CD14-positive monocyte (primary cell): ENCODE results near the gene CEND1. TPM values are rescaled to one million over a fixed set of nuclear protein-coding genes. Genes with fewer than 3 reads are reported as not detected.

Experiments
- DNase-seq, 3 donors: peaks; one replicate each; pipeline ENCODE4 v3.0.0-alpha.2; 2011 to 2022
- H2AFZ ChIP-seq: 2 replicates; pipeline ENCODE4 v1.6.0; 2012; ENCODE audit warnings: mild to moderate bottlenecking, low read depth, low read length, inconsistent platforms; ENCODE audit not compliant: insufficient read depth, poor library complexity, severe bottlenecking
- H3K27ac ChIP-seq, 2 donors: 1 replicate in 1 of 2; 2 replicates in 1 of 2; pipeline ENCODE4 v1.5.1; 2012 to 2013; ENCODE audit warnings: low read length in 2 of 2, control low read depth in 1 of 2, inconsistent platforms in 1 of 2, low read depth in 1 of 2, mild to moderate bottlenecking in 1 of 2
- H3K27me3 ChIP-seq, 2 donors: one replicate each; pipeline versions ENCODE4 v1.6.0 to v1.6.1; 2011 to 2013; ENCODE audit warnings: low read length in 2 of 2; ENCODE audit not compliant: control insufficient read depth in 2 of 2, insufficient read depth in 2 of 2
- H3K36me3 ChIP-seq, 2 donors: replicated peaks in 1 of 2; 1 replicate in 1 of 2; 2 replicates in 1 of 2; pipeline versions ENCODE4 v1.5.1 to v1.6.1; 2012 to 2013; ENCODE audit warnings: low read length in 2 of 2, control low read depth in 1 of 2, inconsistent platforms in 1 of 2, mild to moderate bottlenecking in 1 of 2; ENCODE audit not compliant: insufficient read depth in 2 of 2, control insufficient read depth in 1 of 2
- H3K4me1 ChIP-seq, 2 donors: 1 replicate in 1 of 2; 2 replicates in 1 of 2; pipeline versions ENCODE4 v1.5.1 to v1.6.1; 2012 to 2013; ENCODE audit warnings: low read length in 2 of 2, control low read depth in 1 of 2, inconsistent platforms in 1 of 2, mild to moderate bottlenecking in 1 of 2, moderate library complexity in 1 of 2; ENCODE audit not compliant: insufficient read depth in 2 of 2, control insufficient read depth in 1 of 2
- H3K4me2 ChIP-seq: replicated peaks from 2 replicates; pipeline ENCODE3; 2012; ENCODE audit warnings: low read length, moderate library complexity, mild to moderate bottlenecking; ENCODE audit not compliant: poor library complexity, severe bottlenecking; ENCODE audit errors: extremely low read depth
- H3K4me3 ChIP-seq, 3 experiments: fragments of 200-600 bp in 1 of 3; sonication (generic) in 1 of 3; replicated peaks in 1 of 3; 1 replicate in 2 of 3; 2 replicates in 1 of 3; pipeline ENCODE4 v1.5.1; 2011 to 2013; ENCODE audit warnings: low read length in 3 of 3, mild to moderate bottlenecking in 3 of 3, control low read depth in 2 of 3, low read depth in 2 of 3, inconsistent platforms in 1 of 3, moderate library complexity in 1 of 3
- H3K79me2 ChIP-seq: 2 replicates; pipeline ENCODE4 v1.6.0; 2012; ENCODE audit warnings: mild to moderate bottlenecking, control low read depth, inconsistent platforms, low read length, moderate library complexity; ENCODE audit not compliant: insufficient read depth
- H3K9ac ChIP-seq: 2 replicates; pipeline ENCODE4 v1.6.0; 2017; ENCODE audit warnings: low read length, mild to moderate bottlenecking; ENCODE audit not compliant: insufficient read depth, poor library complexity, severe bottlenecking
- H3K9me3 ChIP-seq, 2 donors: replicated peaks in 1 of 2; 1 replicate in 1 of 2; 2 replicates in 1 of 2; pipeline versions ENCODE4 v1.5.1 to v1.6.1; 2012 to 2013; ENCODE audit warnings: low read length in 2 of 2, control low read depth in 1 of 2; ENCODE audit not compliant: control insufficient read depth in 1 of 2, insufficient read depth in 1 of 2
- H4K20me1 ChIP-seq: 2 replicates; pipeline ENCODE4 v1.6.0; 2012; ENCODE audit warnings: mild to moderate bottlenecking, low read length, control low read depth, moderate library complexity; ENCODE audit not compliant: insufficient read depth
- H3K27ac Mint-ChIP-seq, 7 donors: one replicate each; pipeline ENCODE4 v1.8.0; 2020; ENCODE audit warnings: mild to moderate bottlenecking in 7 of 7, mixed read lengths in 7 of 7, moderate library complexity in 6 of 7, inconsistent platforms in 2 of 7
- H3K27me3 Mint-ChIP-seq, 3 donors: one replicate each; pipeline ENCODE4 v1.8.0; 2021 to 2022; ENCODE audit warnings: low read depth in 3 of 3, mild to moderate bottlenecking in 3 of 3, mixed read lengths in 3 of 3, moderate library complexity in 3 of 3, inconsistent platforms in 1 of 3
- H3K36me3 Mint-ChIP-seq, 2 donors: one replicate each; pipeline ENCODE4 v1.8.0; 2020; ENCODE audit warnings: mixed read lengths in 2 of 2, inconsistent platforms in 1 of 2, mild to moderate bottlenecking in 1 of 2
- H3K4me1 Mint-ChIP-seq: one replicate; pipeline ENCODE4 v1.8.0; 2020; ENCODE audit warnings: mild to moderate bottlenecking, mixed read lengths
- H3K4me3 Mint-ChIP-seq, 2 donors: one replicate each; pipeline ENCODE4 v1.8.0; 2020; ENCODE audit warnings: mild to moderate bottlenecking in 2 of 2, mixed read lengths in 2 of 2, moderate library complexity in 1 of 2
- H3K9me3 Mint-ChIP-seq, 7 donors: one replicate each; pipeline ENCODE4 v1.8.0; 2020 to 2022; ENCODE audit warnings: mixed read lengths in 7 of 7, mild to moderate bottlenecking in 6 of 7, moderate library complexity in 6 of 7, inconsistent platforms in 2 of 7
- WGBS: methylation state at CpG from one replicate; pipeline ENCODE4 v1.1.5; 2013; ENCODE audit warnings: missing lambda C conversion rate; ENCODE audit not compliant: insufficient coverage; 5-methylcytosine and 5-hydroxymethylcytosine counted together
- intact Hi-C, 2 donors: fragments of 100-400 bp; cut with micrococcal nuclease; formaldehyde crosslinking; loops; one replicate each; pipeline versions ENCODE4 v1.15.0 to v1.15.1; 2023
- polyA plus RNA-seq, 3 donors: library from polyadenylated mRNA; depleted of rRNA in 1 of 3; unstranded in 2 of 3; stranded (reverse) in 1 of 3; fragments of 300-500 nt in 2 of 3; fragments of >200 nt in 1 of 3; fragmentation: Illumina TruSeq in 2 of 3; gene quantifications; 1 replicate in 2 of 3; 2 replicates in 1 of 3; pipeline ENCODE4 v1.2.3, GENCODE V29; 2012 to 2021
- TF ChIP-seq, protein P1 (sequence below): fragments of 200-600 bp; IDR thresholded peaks from one replicate; pipeline ENCODE4 v1.8.0; 2022; ENCODE audit warnings: antibody characterized with exemption, mild to moderate bottlenecking

Gene CEND1
- polyA plus RNA-seq, 3 donors: not detected

DNA sequence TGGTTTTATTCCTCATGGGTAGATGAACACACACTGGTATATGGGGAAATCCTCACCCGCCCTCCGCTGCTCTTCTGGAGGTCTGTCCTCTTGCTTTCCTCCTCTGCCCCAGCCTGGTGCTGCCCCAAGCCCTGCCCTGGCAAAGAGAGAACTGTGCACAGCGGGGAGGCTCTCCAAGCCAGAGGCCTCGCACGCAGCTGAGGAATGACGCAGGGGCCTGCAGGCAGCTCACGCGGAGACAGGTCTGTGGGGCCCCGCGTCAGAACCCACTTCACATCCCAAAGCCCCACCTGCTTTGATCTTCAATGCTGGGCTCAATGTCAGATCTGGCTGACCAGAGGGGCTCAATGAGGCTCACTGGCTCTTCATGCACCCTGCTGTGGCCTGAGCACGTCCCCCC, 22.7 kb downstream of the CEND1 start:
- intact Hi-C loops: no loop called here
- Histone ChIP-seq H3K27ac (no peak overlapping the region), H4K20me1 (peaks cover 61% of the 10 kb centered on the region), H3K4me2 (no peak overlapping the region), H2AFZ (no peak overlapping the region), H3K36me3 (peaks cover 52 to 76% of the 10 kb centered on the region in 2 donors), H3K27me3 (no peaks in the 10 kb centered on the region), H3K4me3 (no peak overlapping the region), H3K79me2 (peaks cover 2% of the 10 kb centered on the region), H3K9ac (no peak overlapping the region), H3K4me1 (no peaks in the 10 kb centered on the region), H3K9me3 (no peaks in the 10 kb centered on the region)
- DNase-seq: no peak
- Mint-ChIP-seq H3K27me3 (no peaks in the 10 kb centered on the region), H3K4me3 (no peak overlapping the region), H3K9me3 (peaks cover 0 to 2% (median 0%) of the 10 kb centered on the region in 7 donors), H3K4me1 (peaks cover 9% of the 10 kb centered on the region), H3K27ac (peak overlapping the region in 1 of 7 donors; percentile 50), H3K36me3 (peaks cover 42 to 72% of the 10 kb centered on the region in 2 donors)
- TF ChIP-seq, protein P1, sequence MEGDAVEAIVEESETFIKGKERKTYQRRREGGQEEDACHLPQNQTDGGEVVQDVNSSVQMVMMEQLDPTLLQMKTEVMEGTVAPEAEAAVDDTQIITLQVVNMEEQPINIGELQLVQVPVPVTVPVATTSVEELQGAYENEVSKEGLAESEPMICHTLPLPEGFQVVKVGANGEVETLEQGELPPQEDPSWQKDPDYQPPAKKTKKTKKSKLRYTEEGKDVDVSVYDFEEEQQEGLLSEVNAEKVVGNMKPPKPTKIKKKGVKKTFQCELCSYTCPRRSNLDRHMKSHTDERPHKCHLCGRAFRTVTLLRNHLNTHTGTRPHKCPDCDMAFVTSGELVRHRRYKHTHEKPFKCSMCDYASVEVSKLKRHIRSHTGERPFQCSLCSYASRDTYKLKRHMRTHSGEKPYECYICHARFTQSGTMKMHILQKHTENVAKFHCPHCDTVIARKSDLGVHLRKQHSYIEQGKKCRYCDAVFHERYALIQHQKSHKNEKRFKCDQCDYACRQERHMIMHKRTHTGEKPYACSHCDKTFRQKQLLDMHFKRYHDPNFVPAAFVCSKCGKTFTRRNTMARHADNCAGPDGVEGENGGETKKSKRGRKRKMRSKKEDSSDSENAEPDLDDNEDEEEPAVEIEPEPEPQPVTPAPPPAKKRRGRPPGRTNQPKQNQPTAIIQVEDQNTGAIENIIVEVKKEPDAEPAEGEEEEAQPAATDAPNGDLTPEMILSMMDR: no peak
- 93% methylated on average over 3 of the region's 11 CpGs for WGBS

DNA sequence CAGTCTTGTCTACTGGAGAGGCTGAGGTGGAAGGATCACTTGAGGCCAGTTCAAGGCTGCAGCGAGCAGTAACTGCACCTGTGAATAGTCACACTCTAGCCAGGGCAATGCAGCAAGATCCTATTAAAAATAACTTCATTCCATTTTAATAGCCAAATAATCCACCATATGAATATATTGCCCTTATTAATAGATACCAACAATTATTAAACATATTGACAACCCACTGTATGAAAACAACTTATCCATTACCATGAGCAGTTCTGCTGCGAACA, 23.0 kb downstream of the CEND1 start:
- Histone ChIP-seq H3K4me3 (no peak overlapping the region), H3K79me2 (peaks cover 3% of the 10 kb centered on the region), H3K4me1 (no peaks in the 10 kb centered on the region), H3K27me3 (no peaks in the 10 kb centered on the region), H3K4me2 (no peak overlapping the region), H3K36me3 (peaks cover 53 to 76% of the 10 kb centered on the region in 2 donors), H3K27ac (no peak overlapping the region), H3K9ac (no peak overlapping the region), H4K20me1 (peaks cover 63% of the 10 kb centered on the region), H3K9me3 (no peaks in the 10 kb centered on the region), H2AFZ (no peak overlapping the region)
- Mint-ChIP-seq H3K27me3 (no peaks in the 10 kb centered on the region), H3K36me3 (peaks cover 44 to 72% of the 10 kb centered on the region in 2 donors), H3K9me3 (peaks cover 0 to 2% (median 0%) of the 10 kb centered on the region in 7 donors), H3K4me3 (no peak overlapping the region), H3K27ac (peak overlapping the region in 1 of 7 donors; percentile 41), H3K4me1 (peaks cover 9% of the 10 kb centered on the region)
- no peak for DNase-seq
- WGBS: 100% methylated on average over 1 of the region's 2 CpGs
- TF ChIP-seq, protein P1: no peak
- intact Hi-C loops: no loop called here
